Sigmoid colon (tissue), 4 donors: Measurements from ENCODE around the gene IL1RAPL1.

ENCODE experiments used
- EP300 ChIP-seq, 4 donors: sonication (generic); formaldehyde crosslinking; IDR thresholded peaks; one replicate each; pipeline ENCODE4 v1.6.1; 2017; ENCODE audit warnings: antibody characterized with exemption in 4 of 4
- POLR2AphosphoS5 ChIP-seq, 4 donors: sonication (generic); formaldehyde crosslinking; IDR thresholded peaks; one replicate each; pipeline ENCODE4 v1.6.1; 2017; ENCODE audit warnings: antibody characterized with exemption in 4 of 4

DNA sequence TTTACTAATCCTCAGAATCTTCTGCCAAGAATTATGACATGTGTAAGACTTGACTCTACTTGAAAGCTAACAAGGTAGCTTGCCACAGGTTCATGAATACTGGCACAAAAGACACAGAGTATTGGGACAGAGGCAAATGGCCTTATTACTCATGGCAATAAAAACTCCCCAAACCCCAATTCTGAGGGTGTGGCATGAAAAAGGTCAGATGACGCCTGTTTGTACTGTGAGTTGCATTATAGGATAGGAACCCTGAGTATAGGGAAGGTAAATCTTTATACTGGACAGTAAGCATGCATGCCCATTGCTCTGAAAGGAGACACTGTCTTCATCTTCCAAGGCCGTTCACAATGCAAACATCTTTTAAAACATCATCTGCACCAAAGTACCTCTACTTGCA, 600.0 kb downstream of the IL1RAPL1 start:
- no peak for TF ChIP-seq EP300 (IDR thresholded peaks at IDR 0.05)
- no peak for TF ChIP-seq POLR2AphosphoS5 (IDR thresholded peaks at IDR 0.05)
